ENCODE measurements around the gene RNF181. TPM values are rescaled to one million over a fixed set of nuclear protein-coding genes. Genes with fewer than 3 reads are reported as not detected.
A peak's percentile ranks its signal among the peaks of the same experiment; 100 is the strongest.

Gene RNF181
- polyA plus RNA-seq, 1 donor (not counting 4 experiments of a cell fraction or from before 2014, with no cell fraction given) = 264 TPM

- no peaks in the 10 kb centered on the region for H3K36me3 ChIP-seq (ENCODE audit: control insufficient read depth in 2 of 2, extremely low read depth in 1 of 2, insufficient read depth in 2 of 2, low read length in 2 of 2)
- H2AFZ ChIP-seq (ENCODE audit: control insufficient read depth, low read length) = peak overlapping the region; percentile 15
- H4K20me1 ChIP-seq (ENCODE audit: control insufficient read depth, extremely low read depth, insufficient read depth, low read length) = no peaks in the 10 kb centered on the region
- no peak for FAIRE-seq
- no peak overlapping the region for H3K4me3 ChIP-seq (ENCODE audit: control insufficient read depth in 2 of 3, extremely low read depth in 1 of 3, insufficient read depth in 2 of 3, low read depth in 1 of 3, low read length in 3 of 3)
- H3K9me3 ChIP-seq (ENCODE audit: control insufficient read depth, low read depth, low read length) = no peaks in the 10 kb centered on the region
- no peaks in the 10 kb centered on the region for H3K27me3 ChIP-seq (ENCODE audit: control insufficient read depth, extremely low read depth, insufficient read depth, low read length)
- H3K9ac ChIP-seq (ENCODE audit: control insufficient read depth, extremely low read depth, insufficient read depth, low read length) = no peak overlapping the region
- TF ChIP-seq EZH2 (IDR thresholded peaks at IDR 0.05; ENCODE audit: low read length) = no peak
- TF ChIP-seq, protein P1, sequence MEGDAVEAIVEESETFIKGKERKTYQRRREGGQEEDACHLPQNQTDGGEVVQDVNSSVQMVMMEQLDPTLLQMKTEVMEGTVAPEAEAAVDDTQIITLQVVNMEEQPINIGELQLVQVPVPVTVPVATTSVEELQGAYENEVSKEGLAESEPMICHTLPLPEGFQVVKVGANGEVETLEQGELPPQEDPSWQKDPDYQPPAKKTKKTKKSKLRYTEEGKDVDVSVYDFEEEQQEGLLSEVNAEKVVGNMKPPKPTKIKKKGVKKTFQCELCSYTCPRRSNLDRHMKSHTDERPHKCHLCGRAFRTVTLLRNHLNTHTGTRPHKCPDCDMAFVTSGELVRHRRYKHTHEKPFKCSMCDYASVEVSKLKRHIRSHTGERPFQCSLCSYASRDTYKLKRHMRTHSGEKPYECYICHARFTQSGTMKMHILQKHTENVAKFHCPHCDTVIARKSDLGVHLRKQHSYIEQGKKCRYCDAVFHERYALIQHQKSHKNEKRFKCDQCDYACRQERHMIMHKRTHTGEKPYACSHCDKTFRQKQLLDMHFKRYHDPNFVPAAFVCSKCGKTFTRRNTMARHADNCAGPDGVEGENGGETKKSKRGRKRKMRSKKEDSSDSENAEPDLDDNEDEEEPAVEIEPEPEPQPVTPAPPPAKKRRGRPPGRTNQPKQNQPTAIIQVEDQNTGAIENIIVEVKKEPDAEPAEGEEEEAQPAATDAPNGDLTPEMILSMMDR (optimal IDR thresholded peaks at IDR 0.05 in 1 of 3, IDR thresholded peaks at IDR 0.05 in 1 of 3, conservative IDR thresholded peaks at IDR 0.05 in 1 of 3; ENCODE audit: extremely low read depth in 1 of 3, insufficient read depth in 2 of 3, low read length in 3 of 3) = no peak
- H3K4me1 ChIP-seq (ENCODE audit: control insufficient read depth, extremely low read depth, insufficient read depth, low read length) = peaks cover 24% of the 10 kb centered on the region
- no peaks in the 10 kb centered on the region for H3K9me1 ChIP-seq (ENCODE audit: control insufficient read depth, extremely low read depth, insufficient read depth, low read length)
- H3K79me2 ChIP-seq (ENCODE audit: control insufficient read depth, insufficient read depth, low read length) = no peaks in the 10 kb centered on the region
- peak overlapping the region; percentile 26 for H3K27ac ChIP-seq (ENCODE audit: control insufficient read depth, insufficient read depth, low read length)
- no peak overlapping the region for H3K4me2 ChIP-seq (ENCODE audit: control insufficient read depth, extremely low read depth, insufficient read depth, low read depth, low read length)
- no peak for DNase-seq (ENCODE audit: low read depth, low spot score)
- dilution Hi-C loops (cut with MboI; ENCODE audit: extremely low pct_ligation_motif_present, low sequenced_read_pairs) = no loop called here
Measured at GRCh38 chr2:85589982-85590791, 5.4 kb upstream of the RNF181 start.

DNA sequence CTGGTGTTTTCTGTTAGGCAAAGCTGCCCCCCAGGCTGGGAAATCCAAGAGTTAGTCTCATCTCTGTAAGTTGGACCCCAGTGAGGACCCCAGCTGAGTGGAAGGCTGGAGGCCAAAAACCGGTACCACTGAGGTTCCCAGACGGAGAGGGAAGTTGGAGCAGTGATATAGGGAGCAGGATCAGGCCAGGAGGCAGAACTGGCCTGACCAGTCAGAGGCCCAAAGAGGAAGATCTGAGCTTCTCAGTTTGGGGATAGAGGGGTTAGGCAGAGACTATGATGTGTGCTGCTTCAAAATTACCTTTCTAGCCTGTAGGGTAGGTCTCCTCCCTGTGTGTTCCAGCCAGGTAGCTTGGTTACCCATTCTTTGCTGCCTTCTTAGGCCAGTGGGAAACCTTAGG, 4.6 kb upstream of the RNF181 start:
- peak overlapping the region; percentile 2 for H2AFZ ChIP-seq (ENCODE audit: control insufficient read depth, low read length)
- no peak overlapping the region for H3K9ac ChIP-seq (ENCODE audit: control insufficient read depth, extremely low read depth, insufficient read depth, low read length)

More for the DNA sequence above, 4.6 kb upstream of the RNF181 start:
- dilution Hi-C loops (cut with MboI; ENCODE audit: extremely low pct_ligation_motif_present, low sequenced_read_pairs) = no loop called here
- Histone ChIP-seq H3K27me3 (ENCODE audit: control insufficient read depth, extremely low read depth, insufficient read depth, low read length) (no peaks in the 10 kb centered on the region), H3K4me3 (ENCODE audit: control insufficient read depth in 2 of 3, extremely low read depth in 1 of 3, insufficient read depth in 2 of 3, low read depth in 1 of 3, low read length in 3 of 3) (no peak overlapping the region), H3K36me3 (ENCODE audit: control insufficient read depth in 2 of 2, extremely low read depth in 1 of 2, insufficient read depth in 2 of 2, low read length in 2 of 2) (no peaks in the 10 kb centered on the region), H3K9me3 (ENCODE audit: control insufficient read depth, low read depth, low read length) (no peaks in the 10 kb centered on the region), H3K9me1 (ENCODE audit: control insufficient read depth, extremely low read depth, insufficient read depth, low read length) (no peaks in the 10 kb centered on the region), H3K27ac (ENCODE audit: control insufficient read depth, insufficient read depth, low read length) (peak overlapping the region; percentile 26), H4K20me1 (ENCODE audit: control insufficient read depth, extremely low read depth, insufficient read depth, low read length) (no peaks in the 10 kb centered on the region), H3K4me2 (ENCODE audit: control insufficient read depth, extremely low read depth, insufficient read depth, low read depth, low read length) (no peak overlapping the region), H3K4me1 (ENCODE audit: control insufficient read depth, extremely low read depth, insufficient read depth, low read length) (peaks cover 17% of the 10 kb centered on the region), H3K79me2 (ENCODE audit: control insufficient read depth, insufficient read depth, low read length) (peaks cover 4% of the 10 kb centered on the region)
- TF ChIP-seq, protein P1 (optimal IDR thresholded peaks at IDR 0.05 in 1 of 3, IDR thresholded peaks at IDR 0.05 in 1 of 3, conservative IDR thresholded peaks at IDR 0.05 in 1 of 3; ENCODE audit: extremely low read depth in 1 of 3, insufficient read depth in 2 of 3, low read length in 3 of 3) = no peak
- no peak for TF ChIP-seq EZH2 (IDR thresholded peaks at IDR 0.05; ENCODE audit: low read length)
- no peak for DNase-seq (ENCODE audit: low read depth, low spot score)
- FAIRE-seq = no peak
